ENCODE results near the gene PCNX2.

Gene PCNX2

GRCh38 chr1:233061265-233061664 is 234.3 kb downstream of the PCNX2 start:
- no peak for DNase-seq
- TF ChIP-seq GATA1 (IDR thresholded peaks at IDR 0.05; ENCODE audit: low read depth, low read length) (no peak), POLR2A (IDR thresholded peaks at IDR 0.05; ENCODE audit: low read length) (no peak)

- DNase-seq, result no peak
- no peak for TF ChIP-seq GATA1 (IDR thresholded peaks at IDR 0.05; ENCODE audit: low read depth, low read length)
- no peak for TF ChIP-seq POLR2A (IDR thresholded peaks at IDR 0.05; ENCODE audit: low read length)
Measured at GRCh38 chr1:233060461-233060994, 235.0 kb downstream of the PCNX2 start.

DNA sequence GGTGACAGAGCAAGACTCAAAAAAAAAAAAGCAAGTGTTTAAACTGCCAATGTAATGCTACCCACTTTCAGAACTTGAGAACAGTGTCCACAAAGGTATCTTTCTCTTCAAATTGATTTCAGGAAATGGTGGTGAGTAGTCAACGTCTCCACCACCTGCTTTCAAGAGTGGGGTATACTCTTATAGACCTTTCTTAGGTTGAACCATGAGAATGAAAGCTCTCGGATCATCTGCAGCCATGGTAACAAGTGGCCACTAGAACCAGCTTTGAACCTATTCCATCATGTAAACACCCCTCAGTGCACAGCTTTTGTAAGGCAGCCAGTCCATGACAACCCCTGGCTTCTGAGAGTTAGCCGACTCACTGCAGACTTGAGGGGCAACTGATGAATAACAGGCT is 237.7 kb downstream of the PCNX2 start:
- no peak for DNase-seq
- TF ChIP-seq POLR2A (IDR thresholded peaks at IDR 0.05; ENCODE audit: low read length) (no peak), GATA1 (IDR thresholded peaks at IDR 0.05; ENCODE audit: low read depth, low read length) (no peak)

DNA sequence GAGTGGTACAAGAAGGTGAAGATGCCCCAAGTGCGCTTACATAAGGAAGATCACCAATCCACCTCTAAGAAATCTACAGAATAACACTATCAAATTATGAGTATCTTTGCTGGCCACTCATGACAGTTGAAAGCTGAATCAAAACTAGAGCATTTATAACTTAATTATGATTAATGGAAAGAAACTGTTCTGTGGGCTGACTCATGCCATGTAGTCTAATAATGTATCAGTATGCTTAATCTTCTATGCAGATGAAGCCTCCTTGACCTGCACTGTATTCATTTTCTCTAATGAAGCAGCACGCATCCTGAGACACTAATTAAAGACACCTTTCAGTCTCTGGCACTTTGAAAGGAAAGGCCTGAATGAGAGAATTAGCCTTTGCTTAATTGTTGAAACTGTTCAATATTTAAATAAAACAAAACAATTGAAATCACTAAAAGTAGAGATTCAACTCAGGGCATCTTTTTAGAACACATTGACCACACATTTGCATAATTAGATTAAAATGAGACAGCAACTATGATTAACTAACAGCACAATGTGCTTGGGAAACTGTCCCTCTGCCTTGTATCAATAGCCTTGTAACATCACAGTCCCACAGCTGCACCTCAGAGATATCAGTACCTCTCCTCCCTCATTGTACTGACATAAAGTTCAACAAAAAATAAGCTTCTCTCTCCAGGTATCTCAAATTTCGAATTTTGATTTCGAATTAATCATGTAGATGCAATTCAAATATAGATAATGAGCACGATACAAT is 239.5 kb downstream of the PCNX2 start:
- TF ChIP-seq POLR2A (IDR thresholded peaks at IDR 0.05; ENCODE audit: low read length) (no peak), GATA1 (IDR thresholded peaks at IDR 0.05; ENCODE audit: low read depth, low read length) (no peak)
- no peak for DNase-seq

GRCh38 chr1:233045588-233045987 is 249.9 kb downstream of the PCNX2 start:
- TF ChIP-seq POLR2A (IDR thresholded peaks at IDR 0.05; ENCODE audit: low read length), result no peak
- TF ChIP-seq GATA1 (IDR thresholded peaks at IDR 0.05; ENCODE audit: low read depth, low read length), result no peak
- DNase-seq, result no peak

- TF ChIP-seq GATA1 (IDR thresholded peaks at IDR 0.05; ENCODE audit: low read depth, low read length), result no peak
- no peak for TF ChIP-seq POLR2A (IDR thresholded peaks at IDR 0.05; ENCODE audit: low read length)
Measured at GRCh38 chr1:233042834-233043233, 252.7 kb downstream of the PCNX2 start.

DNA sequence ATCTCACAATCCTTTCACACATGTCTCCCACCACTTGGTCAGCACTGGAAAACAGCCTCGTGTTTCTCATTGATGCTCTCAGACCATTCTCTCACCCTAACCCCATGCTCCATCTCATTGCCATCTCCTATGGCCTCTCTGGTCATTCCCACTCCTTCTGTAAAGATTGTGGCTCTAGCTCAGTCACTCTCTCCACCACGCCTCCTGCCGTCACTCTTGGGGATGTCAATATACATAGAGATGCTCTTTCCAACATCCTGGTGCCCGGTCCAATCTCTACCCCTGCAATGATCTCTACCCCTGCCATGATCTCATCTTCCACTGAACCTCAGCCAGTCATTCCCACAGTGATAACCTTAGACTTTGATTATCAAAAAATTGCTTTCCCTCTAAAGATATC is 255.0 kb downstream of the PCNX2 start:
- TF ChIP-seq POLR2A (IDR thresholded peaks at IDR 0.05; ENCODE audit: low read length) (no peak), GATA1 (IDR thresholded peaks at IDR 0.05; ENCODE audit: low read depth, low read length) (no peak)
- DNase-seq, result no peak

More at GRCh38 chr1:233042834-233043233, 252.7 kb downstream of the PCNX2 start:
- no peak for DNase-seq

DNA sequence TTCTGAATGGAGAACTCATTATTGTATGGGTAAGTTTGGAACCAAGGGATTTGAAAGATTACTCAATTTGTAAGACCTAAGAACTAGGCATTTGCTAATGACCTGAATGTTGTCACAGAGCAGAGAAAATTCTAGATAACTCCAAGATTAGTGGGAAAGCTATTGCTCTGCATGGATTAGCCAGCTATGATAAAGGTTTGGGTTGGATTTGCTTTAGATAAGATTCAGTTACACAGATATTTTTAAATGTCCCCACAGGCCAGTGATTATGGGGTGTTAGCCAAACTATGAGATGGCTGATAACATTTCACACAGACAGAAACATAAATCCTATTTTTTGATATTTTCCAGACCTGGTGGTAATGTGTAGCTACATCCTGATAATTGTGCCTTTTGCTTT is 256.9 kb downstream of the PCNX2 start:
- TF ChIP-seq GATA1 (IDR thresholded peaks at IDR 0.05; ENCODE audit: low read depth, low read length), result no peak
- no peak for TF ChIP-seq POLR2A (IDR thresholded peaks at IDR 0.05; ENCODE audit: low read length)
- no peak for DNase-seq

DNA sequence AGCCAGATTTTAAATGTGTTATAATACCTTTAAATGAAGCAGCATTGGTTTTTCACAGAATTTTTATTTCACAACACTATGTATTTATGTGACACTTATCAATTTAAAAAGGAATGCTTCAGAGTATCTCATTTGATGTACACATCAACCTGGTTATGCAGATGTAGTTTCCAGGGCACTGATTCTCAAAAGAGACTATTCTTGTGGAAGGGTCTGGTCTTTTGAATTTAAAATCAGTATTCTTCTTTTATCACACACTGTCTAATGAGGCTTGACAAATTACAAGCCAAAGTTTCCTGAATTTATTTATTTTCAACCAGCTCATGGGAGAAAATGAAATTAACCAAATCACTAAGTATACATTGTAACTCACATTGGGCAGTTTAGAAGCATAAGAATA is 257.7 kb downstream of the PCNX2 start:
- TF ChIP-seq GATA1 (IDR thresholded peaks at IDR 0.05; ENCODE audit: low read depth, low read length) (no peak), POLR2A (IDR thresholded peaks at IDR 0.05; ENCODE audit: low read length) (no peak)
- DNase-seq, result no peak

DNA sequence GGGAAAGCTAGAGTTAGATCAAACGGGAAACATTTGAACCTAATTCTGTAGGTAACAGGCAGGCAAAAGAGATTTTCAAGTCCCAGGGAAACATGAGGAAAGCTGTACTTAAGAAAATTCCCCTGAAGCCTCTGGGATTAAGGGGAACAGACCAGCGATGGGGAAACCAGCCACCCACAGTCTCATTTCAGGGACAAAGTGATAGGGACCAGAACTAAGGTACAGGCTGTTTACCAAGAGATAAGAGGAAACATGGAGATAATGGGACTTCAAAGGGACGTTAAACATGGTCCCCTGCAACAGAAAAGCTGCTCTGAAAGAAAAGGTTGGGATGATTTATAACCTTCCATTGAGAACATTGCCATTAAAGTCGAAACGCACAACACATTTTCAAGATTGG is 260.7 kb downstream of the PCNX2 start:
- no peak for DNase-seq
- TF ChIP-seq GATA1 (IDR thresholded peaks at IDR 0.05; ENCODE audit: low read depth, low read length) (no peak), POLR2A (IDR thresholded peaks at IDR 0.05; ENCODE audit: low read length) (no peak)

GRCh38 chr1:233033361-233033760 is 262.2 kb downstream of the PCNX2 start:
- TF ChIP-seq GATA1 (IDR thresholded peaks at IDR 0.05; ENCODE audit: low read depth, low read length), result no peak
- no peak for TF ChIP-seq POLR2A (IDR thresholded peaks at IDR 0.05; ENCODE audit: low read length)
- DNase-seq, result no peak

DNA sequence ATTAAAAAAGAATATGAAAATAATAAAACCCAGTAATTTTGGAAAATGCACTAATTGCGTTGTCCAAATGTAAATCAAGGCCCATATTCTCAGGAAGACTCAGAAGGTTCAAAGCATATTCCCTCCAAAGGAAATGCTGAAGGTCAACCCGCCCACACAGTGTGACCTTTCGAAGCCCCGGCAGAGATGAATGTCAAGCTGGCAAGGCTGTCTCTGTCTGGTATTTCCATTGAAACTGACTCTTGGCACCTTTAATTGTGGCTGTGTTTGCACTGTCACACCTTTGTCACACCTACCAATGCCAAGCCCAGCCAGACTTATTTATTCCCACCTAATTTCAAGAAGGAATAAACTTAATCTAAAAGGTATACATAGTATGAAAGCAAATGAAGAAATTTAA is 262.6 kb downstream of the PCNX2 start:
- no peak for DNase-seq
- TF ChIP-seq GATA1 (IDR thresholded peaks at IDR 0.05; ENCODE audit: low read depth, low read length) (no peak), POLR2A (IDR thresholded peaks at IDR 0.05; ENCODE audit: low read length) (no peak)

DNA sequence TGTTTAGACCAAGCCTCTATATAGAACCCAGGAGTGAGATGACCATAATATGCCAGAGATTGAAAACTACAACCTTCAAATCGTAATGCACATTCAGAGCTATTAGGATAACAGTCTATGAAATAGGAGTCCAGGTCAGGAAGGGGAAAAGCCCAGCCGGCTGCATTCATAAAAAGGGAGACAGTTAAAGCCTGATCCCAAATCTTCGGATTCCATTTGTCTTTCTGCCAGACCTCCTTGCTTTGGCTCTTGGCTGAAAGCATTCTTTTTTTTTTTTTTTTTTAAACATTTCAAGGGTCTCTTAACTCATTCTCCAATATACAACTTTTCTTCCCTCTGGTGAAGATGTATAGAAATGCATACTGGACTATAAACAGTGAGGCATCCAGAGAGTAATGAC is 264.0 kb downstream of the PCNX2 start:
- no peak for TF ChIP-seq POLR2A (IDR thresholded peaks at IDR 0.05; ENCODE audit: low read length)
- no peak for TF ChIP-seq GATA1 (IDR thresholded peaks at IDR 0.05; ENCODE audit: low read depth, low read length)
- DNase-seq, result no peak

GRCh38 chr1:233027046-233027445 is 268.5 kb downstream of the PCNX2 start:
- no peak for DNase-seq
- TF ChIP-seq GATA1 (IDR thresholded peaks at IDR 0.05; ENCODE audit: low read depth, low read length) (no peak), POLR2A (IDR thresholded peaks at IDR 0.05; ENCODE audit: low read length) (no peak)

- no peak for TF ChIP-seq POLR2A (IDR thresholded peaks at IDR 0.05; ENCODE audit: low read length)
- no peak for TF ChIP-seq GATA1 (IDR thresholded peaks at IDR 0.05; ENCODE audit: low read depth, low read length)
- no peak for DNase-seq
Measured at GRCh38 chr1:233025567-233025966, 270.0 kb downstream of the PCNX2 start.
